Kidney (tissue), 14 donors: ENCODE data around the gene XPO4. TPM values are rescaled to one million over a fixed set of nuclear protein-coding genes. Genes with fewer than 3 reads are reported as not detected.
A peak's percentile ranks its signal among the peaks of the same experiment; 100 is the strongest.
"Not testable (repeated sequence)": the region's sequence is repeated elsewhere in the genome, so short reads cannot be mapped to it uniquely, and the experiment has no call there.

Source experiments
- DNase-seq, 5 donors: peaks; one replicate each; pipeline ENCODE4 v3.0.0-alpha.2; 2013 to 2020
- FAIRE-seq: peaks from 2 replicates; lab custom pipeline; 2012; peaks lifted over from hg19 to GRCh38; lab: Jason Lieb, UNC
- H3K27ac ChIP-seq, 2 donors: one replicate each; pipeline ENCODE4 v1.7.0; 2013; ENCODE audit warnings: low read depth in 2 of 2, low read length in 2 of 2, inconsistent platforms in 1 of 2
- H3K27me3 ChIP-seq: one replicate; pipeline ENCODE4 v1.7.1; 2013; ENCODE audit warnings: low read length, inconsistent platforms; ENCODE audit not compliant: control insufficient read depth, insufficient read depth
- H3K36me3 ChIP-seq, 3 donors: one replicate each; pipeline versions ENCODE4 v1.7.0 to v1.7.1; 2013; ENCODE audit warnings: low read length in 3 of 3, control low read depth in 1 of 3, inconsistent platforms in 1 of 3; ENCODE audit not compliant: insufficient read depth in 3 of 3, control insufficient read depth in 2 of 3
- H3K4me1 ChIP-seq, 3 donors: one replicate each; pipeline versions ENCODE4 v1.7.0 to v1.7.1; 2013; ENCODE audit warnings: low read length in 3 of 3, inconsistent platforms in 1 of 3, low read depth in 1 of 3; ENCODE audit not compliant: control insufficient read depth in 2 of 3, insufficient read depth in 2 of 3
- H3K4me3 ChIP-seq, 3 donors: one replicate each; pipeline versions ENCODE4 v1.7.0 to v1.8.1; 2013; ENCODE audit warnings: low read length in 3 of 3, control low read depth in 1 of 3, inconsistent platforms in 1 of 3
- H3K9ac ChIP-seq, 3 donors: one replicate each; pipeline versions ENCODE4 v1.7.0 to v1.7.1; 2013; ENCODE audit warnings: low read length in 3 of 3, control low read depth in 1 of 3, inconsistent platforms in 1 of 3
- H3K9me3 ChIP-seq, 3 donors: one replicate each; pipeline versions ENCODE4 v1.7.0 to v1.7.1; 2013; ENCODE audit warnings: low read length in 3 of 3, control low read depth in 1 of 3, inconsistent platforms in 1 of 3; ENCODE audit not compliant: control insufficient read depth in 2 of 3, insufficient read depth in 1 of 3
- CTCF ChIP-seq: IDR thresholded peaks from 3 replicates; pipeline ENCODE4 v1.5.1; 2012; ENCODE audit warnings: mild to moderate bottlenecking, moderate library complexity, borderline replicate concordance; ENCODE audit not compliant: insufficient read depth; ENCODE audit errors: extremely low read depth
- intact Hi-C: fragments of 100-400 bp; cut with DNase I; formaldehyde crosslinking; loops from one replicate; pipeline ENCODE4 v1.11.1; 2022
- polyA plus RNA-seq: library from polyadenylated mRNA; stranded (reverse); fragments of 350-450 nt; fragmentation: Illumina TruSeq; extraction: RNeasy Lipid Tissue Mini Kit (QIAGEN cat#74804); gene quantifications from one replicate; pipeline ENCODE4 v1.2.3, GENCODE V29; 2014; ENCODE audit warnings: low read depth, low replicate concordance; ENCODE audit not compliant: insufficient read depth
- total RNA-seq: library from RNA; stranded (reverse); fragmentation: NEBNext Ultra II Directional; extraction: Animal tissue kit (Norgen Biotek cat#: 25700); gene quantifications from one replicate; pipeline ENCODE4 v1.2.1, GENCODE V29; 2021
- donor health status: control.
- donor health status: control.
- donor health status: control.
- donor health status: control.
- donor health status: control.
- donor health status: DM: yes; HTN: yes; CAD: no.
- donor health status: Normal renal cell carcinoma (clear cell type).

The XPO4 gene
- total and polyA plus RNA-seq, 2 donors from 2014 or later: 3.3 to 17.4 TPM

DNA sequence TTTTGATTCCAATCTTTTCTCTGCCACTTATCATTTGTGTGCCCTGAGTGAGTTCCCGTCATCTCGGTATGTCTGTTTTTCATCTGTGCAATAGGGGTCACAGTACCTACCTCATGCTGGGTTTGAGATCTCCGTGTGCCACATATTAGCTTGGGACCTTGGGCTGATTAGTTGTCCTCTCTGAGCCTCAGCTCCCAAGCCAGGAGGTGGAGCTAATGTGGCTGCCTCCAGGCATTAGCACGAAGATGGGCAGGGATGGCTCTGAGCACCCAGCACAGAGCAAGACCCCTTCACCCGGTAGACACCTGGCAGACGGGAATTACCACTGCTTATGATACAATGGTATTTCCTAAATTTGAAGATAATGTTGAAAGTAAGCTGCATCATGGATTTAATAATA, 35.8 kb upstream of the XPO4 start:
- Histone ChIP-seq H3K4me3 (no peak overlapping the region), H3K9ac (no peak overlapping the region), H3K9me3 (no peaks in the 10 kb centered on the region), H3K27ac (no peak overlapping the region), H3K4me1 (no peaks in the 10 kb centered on the region), H3K27me3 (no peaks in the 10 kb centered on the region), H3K36me3 (no peaks in the 10 kb centered on the region)
- DNase-seq: no peak
- no peak for FAIRE-seq
- intact Hi-C loops: no loop called here
- no peak for TF ChIP-seq CTCF

DNA sequence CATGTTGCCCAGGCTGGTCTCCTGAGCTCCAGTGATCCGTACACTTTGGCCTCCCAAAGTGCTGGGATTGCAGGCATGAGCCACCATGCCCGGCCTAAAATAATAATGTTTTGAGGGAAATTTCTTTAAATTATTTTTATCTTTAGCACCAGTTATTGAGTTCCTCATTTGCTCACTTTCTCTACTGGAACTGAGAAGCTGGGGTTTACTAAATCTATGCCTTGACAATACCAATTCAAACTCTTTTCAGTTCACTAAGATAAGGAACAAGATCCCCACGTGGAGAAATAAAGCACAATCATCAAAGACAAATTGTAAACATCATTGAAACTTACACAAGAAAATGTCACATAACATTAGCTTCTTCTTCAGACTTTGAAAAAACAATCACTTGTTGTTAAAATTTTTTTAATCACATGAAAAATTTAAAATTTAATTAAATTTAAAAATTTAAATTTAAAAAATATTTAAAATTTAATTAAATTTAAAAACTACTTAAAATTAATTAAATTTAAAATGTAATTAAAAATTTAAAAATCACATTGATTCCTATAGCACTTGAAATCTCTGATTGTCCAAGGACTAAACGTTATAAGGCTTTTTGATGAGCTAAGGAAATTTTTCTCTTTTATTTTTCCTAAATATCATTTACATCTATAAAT, 25.2 kb upstream of the XPO4 start:
- Histone ChIP-seq H3K36me3 (no peaks in the 10 kb centered on the region), H3K27ac (no peak overlapping the region), H3K9me3 (no peaks in the 10 kb centered on the region), H3K4me1 (no peaks in the 10 kb centered on the region), H3K27me3 (no peaks in the 10 kb centered on the region), H3K9ac (no peak overlapping the region), H3K4me3 (no peak overlapping the region)
- DNase-seq (no peak), FAIRE-seq (peak; percentile 98)
- intact Hi-C loops: no loop called here
- TF ChIP-seq CTCF: no peak

GRCh38 chr13:20925395-20925790, 22.8 kb upstream of the XPO4 start:
- H3K4me3 ChIP-seq, H3K9me3 ChIP-seq, intact Hi-C loops, H3K36me3 ChIP-seq, H3K27me3 ChIP-seq, H3K4me1 ChIP-seq, H3K27ac ChIP-seq, FAIRE-seq, H3K9ac ChIP-seq, DNase-seq: not testable (repeated sequence)

DNA sequence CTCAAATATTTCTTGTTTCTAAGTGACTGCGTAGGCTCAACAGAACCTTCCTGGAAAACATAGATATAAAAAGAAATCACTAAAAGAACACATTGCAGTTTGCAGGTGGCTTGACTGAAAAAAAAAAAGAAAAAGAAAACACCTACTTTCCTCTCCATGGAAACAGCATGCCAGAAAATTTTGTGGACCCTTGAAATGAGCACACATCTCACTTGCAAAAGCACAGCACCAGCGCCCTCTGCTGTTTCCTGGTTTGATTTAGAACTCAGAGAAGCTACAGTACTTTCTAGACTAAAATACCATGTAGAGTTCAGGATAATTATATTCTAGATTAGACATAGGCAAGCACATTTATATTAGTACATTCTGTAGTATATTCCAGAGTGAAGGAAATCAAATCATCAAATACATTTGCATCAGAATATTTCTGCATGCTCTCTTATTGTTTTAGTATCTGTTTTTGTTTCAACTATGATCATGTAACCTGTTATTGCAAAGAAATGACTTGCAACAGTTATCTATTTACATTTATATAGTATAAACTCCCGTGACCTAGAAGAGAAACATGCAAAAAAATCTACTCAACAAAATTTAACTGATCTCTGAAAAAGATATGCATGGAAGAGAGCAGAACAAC, 22.3 kb upstream of the XPO4 start:
- H3K4me3 ChIP-seq: no peak overlapping the region
- peak; percentile 70 for FAIRE-seq
- no peak overlapping the region for H3K9ac ChIP-seq
- no peaks in the 10 kb centered on the region for H3K4me1 ChIP-seq
- H3K36me3 ChIP-seq: no peaks in the 10 kb centered on the region
- no peak overlapping the region for H3K27ac ChIP-seq
- intact Hi-C loops: no loop called here
- DNase-seq: peak in 4 of 5 donors; percentile 80 to 96 (median 91)
- peak; percentile 66 for TF ChIP-seq CTCF
- no peaks in the 10 kb centered on the region for H3K9me3 ChIP-seq
- H3K27me3 ChIP-seq: no peaks in the 10 kb centered on the region
